ENCODE measurements around the gene EPS8L3. TPM values are rescaled to one million over a fixed set of nuclear protein-coding genes. Genes with fewer than 3 reads are reported as not detected.

The EPS8L3 gene
- total and polyA plus RNA-seq, 2 of the 4 experiments (the other 2 are of a cell fraction), result not detected

- H2BK20ac ChIP-seq (ENCODE audit: low read depth, low read length), result peak overlapping the region; percentile 81
- no peak overlapping the region for H2BK5ac ChIP-seq (ENCODE audit: low read depth, low read length, poor library complexity, severe bottlenecking)
- no peak overlapping the region for H3K4me2 ChIP-seq (ENCODE audit: low read depth, low read length)
- no TSS peak for BruUV-seq (replicated peaks)
- peak overlapping the region; percentile 8 for H4K91ac ChIP-seq (ENCODE audit: insufficient read depth, low read depth, low read length)
- H3K27ac ChIP-seq (ENCODE audit: insufficient read depth, low read length), result no peak overlapping the region
- H3K36me3 ChIP-seq (ENCODE audit: control insufficient read depth, insufficient read depth, low read length), result no peaks in the 10 kb centered on the region
- peak overlapping the region; percentile 70 for H2BK120ac ChIP-seq (ENCODE audit: low read depth, low read length)
- H3K18ac ChIP-seq (ENCODE audit: low read depth, low read length), result peak overlapping the region; percentile 40; the same call in 1 of the 2 replicates
- H2BK15ac ChIP-seq (ENCODE audit: low read depth, low read length), result peak overlapping the region; percentile 62; the same call in 1 of the 3 replicates
- peak overlapping the region; percentile 60; the same call in 1 of the 2 replicates for H3K14ac ChIP-seq (replicated peaks; ENCODE audit: low read depth, low read length)
- H3K27me3 ChIP-seq (ENCODE audit: control insufficient read depth, insufficient read depth, low read length), result no peaks in the 10 kb centered on the region
- H3K4me3 ChIP-seq (ENCODE audit: insufficient read depth, low read depth, low read length), result no peak overlapping the region
- in situ Hi-C loops (cut with MboI; ENCODE audit: low sequenced_read_pairs) (loop anchor here (25.0 kb wide), 1 partner anchor 131 kb away; the partner anchor contains the start of gene CSF1), dilution Hi-C loops (cut with HindIII; ENCODE audit: low sequenced_read_pairs, unreplicated experiment) (no loop called here), intact Hi-C loops (cut with micrococcal nuclease) (no loop called here)
- H3K56ac ChIP-seq (ENCODE audit: extremely low read depth, insufficient read depth, low read length), result no peak overlapping the region
- H3K9ac ChIP-seq (ENCODE audit: low read depth, low read length), result no peak overlapping the region
- DNase-seq (no peak), ATAC-seq (ENCODE audit: low read depth) (no peak)
- no CpG with 5 or more reads among the region's 1 CpG for WGBS, 2 experiments (ENCODE audit: extremely low coverage in 2 of 2, insufficient read length in 1 of 2)
- H4K20me1 ChIP-seq (ENCODE audit: insufficient read depth, low read length), result no peaks in the 10 kb centered on the region
- no peak overlapping the region for H2AFZ ChIP-seq (replicated peaks; ENCODE audit: low read length, poor library complexity)
- CTCF ChIA-PET, result interaction anchor here (0.8 to 2.5 kb wide), 5 partner anchors 11 to 254 kb away, joined by 3 to 20 read pairs (median 3); partner anchors contain the start of genes AHCYL1 and STRIP1
- POLR2A ChIA-PET (ENCODE audit: unreplicated experiment), result interaction anchor here (2.0 kb wide), 1 partner anchor 137 kb away, joined by 9 read pairs; no protein-coding TSS in a partner anchor
- H3K9me1 ChIP-seq (ENCODE audit: insufficient read depth, low read length), result peaks cover 21% of the 10 kb centered on the region
- peak overlapping the region; percentile 56; the same call in 1 of the 2 replicates for H3K4ac ChIP-seq (ENCODE audit: low read depth, low read length)
- peak overlapping the region in 1 of 2 experiments; percentile 9; a peak in 1 of 4 replicates for H4K8ac ChIP-seq (ENCODE audit: low read depth in 2 of 2, low read length in 2 of 2)
- TF ChIP-seq ELK1 (IDR thresholded peaks at IDR 0.05; ENCODE audit: borderline replicate concordance, low read depth, low read length) (no peak), CEBPB (IDR thresholded peaks at IDR 0.05; ENCODE audit: low read depth, low read length) (peak; percentile 44; the same call in 1 of the 2 replicates), USF2 (IDR thresholded peaks at IDR 0.05; ENCODE audit: low read depth, low read length) (no peak)
- H4K5ac ChIP-seq (ENCODE audit: low read depth, low read length), result peak overlapping the region; percentile 28; the same call in 1 of the 2 replicates
- peak overlapping the region; percentile 62; the same call in 1 of the 2 replicates for H3K23ac ChIP-seq (ENCODE audit: low read depth, low read length)
- H3K79me1 ChIP-seq (ENCODE audit: low read depth in 1 of 2, low read length in 2 of 2), result no peaks in the 10 kb centered on the region
- no peaks in the 10 kb centered on the region for H3K9me3 ChIP-seq (ENCODE audit: control insufficient read depth, insufficient read depth, low read length)
- no peak overlapping the region for H2AK9ac ChIP-seq (replicated peaks; ENCODE audit: low read depth, low read length, poor library complexity)
- H3K4me1 ChIP-seq (ENCODE audit: control insufficient read depth, insufficient read depth, low read length), result peaks cover 20% of the 10 kb centered on the region
- H2AK5ac ChIP-seq (ENCODE audit: low read depth, low read length), result peak overlapping the region; percentile 33; the same call in 1 of the 2 replicates
These were observed 17.3 kb upstream of the EPS8L3 start for GRCh38 chr1:109780982-109781381.

Measured in IMR-90 (cell line).